GM18868 (cell line): ENCODE data around the gene NUCB2.
"Not testable (repeated sequence)": the region's sequence is repeated elsewhere in the genome, so short reads cannot be mapped to it uniquely, and the experiment has no call there.

Experiments used
- ATAC-seq: cut with Tn5 transposase; IDR thresholded peaks from one replicate; pipeline ENCODE4 v1.9.1; 2021; ENCODE audit warnings: mild to moderate bottlenecking, moderate library complexity; ENCODE audit not compliant: unreplicated experiment

The NUCB2 gene

GRCh38 chr11:17268500-17268899 lies 8.0 kb upstream of the NUCB2 start:
- not testable (repeated sequence) for ATAC-seq

- no peak for ATAC-seq
Measured at GRCh38 chr11:17268902-17269301, 7.6 kb upstream of the NUCB2 start.

GRCh38 chr11:17272801-17273200 lies 3.7 kb upstream of the NUCB2 start:
- no peak for ATAC-seq

- ATAC-seq = no peak
Measured at GRCh38 chr11:17273211-17273610, 3.3 kb upstream of the NUCB2 start.

GRCh38 chr11:17273668-17274282 lies 2.8 kb upstream of the NUCB2 start:
- ATAC-seq = no peak

GRCh38 chr11:17275400-17276235 lies 921 bp upstream of the NUCB2 start:
- ATAC-seq = no peak

- ATAC-seq = peak; percentile 2
Measured at GRCh38 chr11:17277024-17277584, 565 bp downstream of the NUCB2 start.

- ATAC-seq = no peak
Measured at GRCh38 chr11:17280494-17281127, 4.1 kb downstream of the NUCB2 start.

- ATAC-seq = no peak
Measured at GRCh38 chr11:17286332-17286731, 9.8 kb downstream of the NUCB2 start.

GRCh38 chr11:17287058-17287457 lies 10.5 kb downstream of the NUCB2 start:
- no peak for ATAC-seq

GRCh38 chr11:17291710-17292109 lies 15.2 kb downstream of the NUCB2 start:
- ATAC-seq = no peak

- ATAC-seq = no peak
Measured at GRCh38 chr11:17293311-17293710, 16.8 kb downstream of the NUCB2 start.

GRCh38 chr11:17294033-17294432 lies 17.5 kb downstream of the NUCB2 start:
- peak; percentile 53 for ATAC-seq

- peak; percentile 40 for ATAC-seq
Measured at GRCh38 chr11:17296852-17297559, 20.5 kb downstream of the NUCB2 start.

GRCh38 chr11:17298302-17298701 lies 21.8 kb downstream of the NUCB2 start:
- ATAC-seq = peak; percentile 85

GRCh38 chr11:17300372-17300771 lies 23.8 kb downstream of the NUCB2 start:
- ATAC-seq = no peak

- ATAC-seq = no peak
Measured at GRCh38 chr11:17313349-17314231, 37.1 kb downstream of the NUCB2 start.

GRCh38 chr11:17314232-17314547 lies 37.7 kb downstream of the NUCB2 start:
- no peak for ATAC-seq

GRCh38 chr11:17314904-17315426 lies 38.4 kb downstream of the NUCB2 start:
- no peak for ATAC-seq
